ENCODE results near the gene ARSA. TPM values are rescaled to one million over a fixed set of nuclear protein-coding genes. Genes with fewer than 3 reads are reported as not detected.

ARSA gene
- total and polyA plus RNA-seq, 2 experiments from 2014 or later = 8.1 to 8.2 TPM

DNA sequence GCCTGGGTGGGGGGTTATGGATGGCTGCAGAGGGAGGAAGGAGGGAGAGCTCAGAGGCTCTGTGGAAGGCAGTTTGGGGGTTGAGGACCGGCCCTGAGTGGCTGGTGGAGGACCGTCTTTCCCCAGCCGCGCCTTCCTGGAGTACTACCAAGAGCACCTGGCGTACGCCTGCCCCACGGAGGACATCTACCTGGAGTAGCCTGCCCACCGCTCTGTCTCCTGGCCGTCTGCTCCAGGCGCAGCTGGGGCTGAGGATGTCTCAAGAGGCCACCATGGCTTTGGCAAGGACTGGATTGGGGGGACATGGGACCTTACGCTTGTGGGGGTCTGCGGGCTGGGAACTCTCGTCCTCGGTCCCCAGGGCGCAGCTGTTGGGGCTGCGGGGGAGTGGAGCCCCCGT lies 17.4 kb downstream of the ARSA start (continued):
- TF ChIP-seq, protein P1, sequence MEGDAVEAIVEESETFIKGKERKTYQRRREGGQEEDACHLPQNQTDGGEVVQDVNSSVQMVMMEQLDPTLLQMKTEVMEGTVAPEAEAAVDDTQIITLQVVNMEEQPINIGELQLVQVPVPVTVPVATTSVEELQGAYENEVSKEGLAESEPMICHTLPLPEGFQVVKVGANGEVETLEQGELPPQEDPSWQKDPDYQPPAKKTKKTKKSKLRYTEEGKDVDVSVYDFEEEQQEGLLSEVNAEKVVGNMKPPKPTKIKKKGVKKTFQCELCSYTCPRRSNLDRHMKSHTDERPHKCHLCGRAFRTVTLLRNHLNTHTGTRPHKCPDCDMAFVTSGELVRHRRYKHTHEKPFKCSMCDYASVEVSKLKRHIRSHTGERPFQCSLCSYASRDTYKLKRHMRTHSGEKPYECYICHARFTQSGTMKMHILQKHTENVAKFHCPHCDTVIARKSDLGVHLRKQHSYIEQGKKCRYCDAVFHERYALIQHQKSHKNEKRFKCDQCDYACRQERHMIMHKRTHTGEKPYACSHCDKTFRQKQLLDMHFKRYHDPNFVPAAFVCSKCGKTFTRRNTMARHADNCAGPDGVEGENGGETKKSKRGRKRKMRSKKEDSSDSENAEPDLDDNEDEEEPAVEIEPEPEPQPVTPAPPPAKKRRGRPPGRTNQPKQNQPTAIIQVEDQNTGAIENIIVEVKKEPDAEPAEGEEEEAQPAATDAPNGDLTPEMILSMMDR (conservative IDR thresholded peaks at IDR 0.05; ENCODE audit: low read depth in 2 of 2) = no peak
- TF ChIP-seq, protein P2, sequence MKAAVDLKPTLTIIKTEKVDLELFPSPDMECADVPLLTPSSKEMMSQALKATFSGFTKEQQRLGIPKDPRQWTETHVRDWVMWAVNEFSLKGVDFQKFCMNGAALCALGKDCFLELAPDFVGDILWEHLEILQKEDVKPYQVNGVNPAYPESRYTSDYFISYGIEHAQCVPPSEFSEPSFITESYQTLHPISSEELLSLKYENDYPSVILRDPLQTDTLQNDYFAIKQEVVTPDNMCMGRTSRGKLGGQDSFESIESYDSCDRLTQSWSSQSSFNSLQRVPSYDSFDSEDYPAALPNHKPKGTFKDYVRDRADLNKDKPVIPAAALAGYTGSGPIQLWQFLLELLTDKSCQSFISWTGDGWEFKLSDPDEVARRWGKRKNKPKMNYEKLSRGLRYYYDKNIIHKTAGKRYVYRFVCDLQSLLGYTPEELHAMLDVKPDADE (IDR thresholded peaks at IDR 0.05) = no peak
- no peak for TF ChIP-seq ZNF331 (CRISPR knock-in tag; IDR thresholded peaks at IDR 0.05; ENCODE audit: low read depth)
- TF ChIP-seq REST (IDR thresholded peaks at IDR 0.05; ENCODE audit: unreplicated experiment) = no peak

GRCh38 chr22:50610041-50610451 lies 17.9 kb downstream of the ARSA start:
- Histone ChIP-seq H4K20me1 (replicated peaks; ENCODE audit: insufficient read depth) (no peaks in the 10 kb centered on the region; the same call in 1 of the 2 replicates), H3K9me2 (ENCODE audit: insufficient read depth) (no peaks in the 10 kb centered on the region), H3K27ac (ENCODE audit: low read depth) (no peak overlapping the region), H3K4me2 (no peak overlapping the region), H3K36me3 (ENCODE audit: insufficient read depth) (no peaks in the 10 kb centered on the region), H2AFZ (no peak overlapping the region), H3K4me1 (ENCODE audit: insufficient read depth) (no peaks in the 10 kb centered on the region; the same call in 1 of the 2 replicates), H3K27me3 (ENCODE audit: insufficient read depth) (peaks cover 21% of the 10 kb centered on the region), H3K79me2 (replicated peaks; ENCODE audit: insufficient read depth) (no peaks in the 10 kb centered on the region), H3F3A (replicated peaks; ENCODE audit: low read depth) (no peaks in the 10 kb centered on the region; the same call in 1 of the 2 replicates), H3K4me3 (no peak overlapping the region)
- DNase-seq (ENCODE audit: low spot score) (no peak), ATAC-seq (no peak)
- Mint-ChIP-seq H3K4me1 (peaks cover 13% of the 10 kb centered on the region), H3K27me3 (ENCODE audit: insufficient read depth, low read depth, poor library complexity) (peaks cover 33% of the 10 kb centered on the region), H3K36me3 (ENCODE audit: low read depth) (no peaks in the 10 kb centered on the region), H3K9me3 (no peaks in the 10 kb centered on the region), H3K27ac (no peak overlapping the region), H3K4me3 (no peak overlapping the region)
- no peak for TF ChIP-seq ZNF114 (CRISPR knock-in tag; IDR thresholded peaks at IDR 0.05)
- TF ChIP-seq CREB1 (CRISPR knock-in tag; IDR thresholded peaks at IDR 0.05; ENCODE audit: low read depth) = no peak
- TF ChIP-seq REST (IDR thresholded peaks at IDR 0.05; ENCODE audit: unreplicated experiment) = no peak
- TF ChIP-seq, protein P2 (IDR thresholded peaks at IDR 0.05) = no peak
- TF ChIP-seq JUNB (IDR thresholded peaks at IDR 0.05; ENCODE audit: unreplicated experiment) = no peak
- no peak for TF ChIP-seq ZNF331 (CRISPR knock-in tag; IDR thresholded peaks at IDR 0.05; ENCODE audit: low read depth)
- no peak for TF ChIP-seq STAT1 (IDR thresholded peaks at IDR 0.05; ENCODE audit: unreplicated experiment)
- no peak for TF ChIP-seq EZH2phosphoT487 (IDR thresholded peaks at IDR 0.05; ENCODE audit: unreplicated experiment)
- no peak for TF ChIP-seq POLR2AphosphoS5 (IDR thresholded peaks at IDR 0.05; ENCODE audit: low read depth)
- no peak for TF ChIP-seq EZH2 (IDR thresholded peaks at IDR 0.05; ENCODE audit: low read depth, unreplicated experiment)
- TF ChIP-seq, protein P1 (conservative IDR thresholded peaks at IDR 0.05; ENCODE audit: low read depth in 2 of 2) = no peak
- no peak for TF ChIP-seq NANOG (IDR thresholded peaks at IDR 0.05; ENCODE audit: borderline replicate concordance)

Data from GM23338 (cell line).